Heart left ventricle (tissue), 13 donors: Measurements from ENCODE around the gene TRPM8.

Source experiments
- POLR2A ChIP-seq, 2 donors: fragments of 450-650 bp; IDR thresholded peaks; one replicate each; pipeline ENCODE4 v1.6.1; 2017; ENCODE audit warnings: antibody characterized with exemption in 2 of 2, mild to moderate bottlenecking in 2 of 2, moderate library complexity in 2 of 2
- TF ChIP-seq, protein P1 (sequence below), 12 donors: fragments of 200-600 bp; sonication (generic) in 4 of 12; IDR thresholded peaks; one replicate each; pipeline versions ENCODE4 v1.5.0 to v1.8.0; 2018 to 2022; ENCODE audit warnings: antibody characterized with exemption in 12 of 12, mild to moderate bottlenecking in 5 of 12
- donor health status: ischemic (EF 13 %, LVEDD 7.1; RV severe dilation, severe dysfunction).
- donor health status: DM: no; HTN: yes; CAD: no.
- donor health status: DM: no; HTN: no; CAD: no.
- donor health status: ischemic (EF 25% LVEDD 6.9; RV normal size, moderate dysfunction).
- donor health status: ischemic (EF 25% LVEDD 5.7; RV mildly dilated, moderate dysfunction).
- donor health status: ischemic (EF 35%, LVEDD 5.7; RV mildly dilated, moderate dysfunction).
- donor health status: nonischemic (EF 11% LVEDD 7.7; RV severe dilation, severe dysfunction).
- donor health status: DM: yes; HTN: yes; CAD: no.
- donor health status: PGD.
- donor health status: ischemic (EF 29% LVEDD 5.4; RV normal size, mild dysfunction).
- donor health status: nonischemic (EF 23%, LVEDD 6.1; RV moderate dilation, normal function).

DNA sequence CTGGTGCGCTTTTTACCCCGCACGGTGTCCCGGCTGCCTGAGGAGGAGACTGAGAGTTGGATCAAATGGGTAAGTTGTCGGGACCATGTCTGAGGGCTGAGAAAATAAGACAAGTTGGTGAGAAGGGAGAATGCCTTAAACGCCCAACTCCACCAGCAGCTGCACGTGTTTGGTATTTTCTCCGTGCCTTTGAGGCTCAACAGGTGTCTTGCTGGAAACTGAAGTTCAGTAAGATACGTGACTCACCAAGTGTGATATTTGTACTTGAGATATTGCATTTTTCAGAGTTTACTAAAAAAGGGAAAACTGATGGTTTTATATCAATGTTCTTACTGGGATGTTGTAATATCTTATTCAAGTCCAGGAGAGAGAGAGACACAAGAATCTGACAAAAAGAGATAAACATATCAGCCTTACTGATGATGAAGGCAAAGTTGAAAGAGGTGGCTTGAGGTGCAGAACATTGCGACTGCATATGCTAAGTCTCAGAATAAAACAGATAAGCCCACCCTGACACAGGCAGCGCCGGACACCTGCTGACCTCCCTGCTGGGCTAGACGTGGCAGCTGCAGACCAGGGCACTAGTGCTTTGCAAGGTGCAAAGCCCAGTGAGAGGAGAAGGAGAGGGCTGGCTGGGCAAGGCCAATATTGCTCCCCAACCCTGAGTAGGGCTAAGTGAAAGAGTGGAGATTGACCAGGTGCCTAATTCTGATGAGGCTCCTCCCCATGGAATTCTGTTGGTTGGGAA, 33.1 kb downstream of the TRPM8 start:
- TF ChIP-seq, protein P1, sequence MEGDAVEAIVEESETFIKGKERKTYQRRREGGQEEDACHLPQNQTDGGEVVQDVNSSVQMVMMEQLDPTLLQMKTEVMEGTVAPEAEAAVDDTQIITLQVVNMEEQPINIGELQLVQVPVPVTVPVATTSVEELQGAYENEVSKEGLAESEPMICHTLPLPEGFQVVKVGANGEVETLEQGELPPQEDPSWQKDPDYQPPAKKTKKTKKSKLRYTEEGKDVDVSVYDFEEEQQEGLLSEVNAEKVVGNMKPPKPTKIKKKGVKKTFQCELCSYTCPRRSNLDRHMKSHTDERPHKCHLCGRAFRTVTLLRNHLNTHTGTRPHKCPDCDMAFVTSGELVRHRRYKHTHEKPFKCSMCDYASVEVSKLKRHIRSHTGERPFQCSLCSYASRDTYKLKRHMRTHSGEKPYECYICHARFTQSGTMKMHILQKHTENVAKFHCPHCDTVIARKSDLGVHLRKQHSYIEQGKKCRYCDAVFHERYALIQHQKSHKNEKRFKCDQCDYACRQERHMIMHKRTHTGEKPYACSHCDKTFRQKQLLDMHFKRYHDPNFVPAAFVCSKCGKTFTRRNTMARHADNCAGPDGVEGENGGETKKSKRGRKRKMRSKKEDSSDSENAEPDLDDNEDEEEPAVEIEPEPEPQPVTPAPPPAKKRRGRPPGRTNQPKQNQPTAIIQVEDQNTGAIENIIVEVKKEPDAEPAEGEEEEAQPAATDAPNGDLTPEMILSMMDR (IDR thresholded peaks at IDR 0.05), result no peak
- no peak for TF ChIP-seq POLR2A (IDR thresholded peaks at IDR 0.05)
